ENCODE results near the gene LIN37. TPM values are rescaled to one million over a fixed set of nuclear protein-coding genes. Genes with fewer than 3 reads are reported as not detected.

Gene LIN37
- total and polyA plus RNA-seq, 9 of the 15 experiments (the other 6 are each of a cell fraction or from before 2014, with no cell fraction given): 1.2 to 12.5 (median 8.6) TPM

GRCh38 chr19:35745328-35746086 is 2.9 kb upstream of the LIN37 start, which contains the start of the genes PSENEN and U2AF1L4 (continued):
- TF ChIP-seq NR2C1 (IDR thresholded peaks at IDR 0.05) (peak; percentile 49), NR2C1 (tag; IDR thresholded peaks at IDR 0.05) (peak; percentile 54; the same call in 1 of the 2 replicates), AFF4 (CRISPR knock-in tag; IDR thresholded peaks at IDR 0.05) (no peak), ATF4 (CRISPR knock-in tag; IDR thresholded peaks at IDR 0.05) (0 out of 2 replicates have a peak, but pooled peaks have one; percentile 32), EHMT2 (IDR thresholded peaks at IDR 0.05) (no peak), ARID2 (IDR thresholded peaks at IDR 0.05) (no peak), JUND (IDR thresholded peaks at IDR 0.05; ENCODE audit: borderline replicate concordance, low read depth, low read length) (peak; percentile 85), JUND (tag; IDR thresholded peaks at IDR 0.05; ENCODE audit: borderline replicate concordance, low read depth, low read length) (peak; percentile 85; the same call in 1 of the 3 replicates), ZNF655 (CRISPR knock-in tag; IDR thresholded peaks at IDR 0.05) (no peak), SIN3A (IDR thresholded peaks at IDR 0.05; ENCODE audit: borderline replicate concordance in 2 of 2, control insufficient read depth in 1 of 2, low read depth in 2 of 2, low read length in 2 of 2) (peak; percentile 87 to 88; a peak in 3 of 4 replicates), ZNF318 (IDR thresholded peaks at IDR 0.05; ENCODE audit: borderline replicate concordance in 1 of 2, low read depth in 1 of 2) (no peak), ZKSCAN8 (CRISPR knock-in tag; IDR thresholded peaks at IDR 0.05) (no peak)

Measured in K562 (cell line).